Sigmoid colon (tissue), 7 donors: ENCODE measurements around the gene GATA5. TPM values are rescaled to one million over a fixed set of nuclear protein-coding genes. Genes with fewer than 3 reads are reported as not detected.
"Not testable (repeated sequence)": the region's sequence is repeated elsewhere in the genome, so short reads cannot be mapped to it uniquely, and the experiment has no call there.

ENCODE experiments used
- DNase-seq: peaks from one replicate; pipeline ENCODE4 v3.0.0-alpha.2; 2019
- H3K27ac ChIP-seq, 4 donors: fragments of 200-600 bp; sonication (generic); one replicate each; pipeline ENCODE4 v1.5.1; 2016 to 2019; ENCODE audit warnings: mild to moderate bottlenecking in 1 of 4
- H3K27me3 ChIP-seq, 3 donors: fragments of 200-600 bp; sonication (generic); one replicate each; pipeline ENCODE4 v1.5.1; 2019; ENCODE audit warnings: mild to moderate bottlenecking in 1 of 3
- H3K36me3 ChIP-seq, 4 donors: fragments of 200-600 bp; sonication (generic); one replicate each; pipeline ENCODE4 v1.5.1; 2016 to 2019
- H3K4me1 ChIP-seq, 4 donors: fragments of 200-600 bp; sonication (generic); one replicate each; pipeline ENCODE4 v1.5.1; 2017 to 2019
- H3K4me3 ChIP-seq, 4 donors: fragments of 200-600 bp; sonication (generic); one replicate each; pipeline ENCODE4 v1.5.1; 2017 to 2019; ENCODE audit warnings: mild to moderate bottlenecking in 2 of 4, moderate library complexity in 1 of 4
- H3K9me3 ChIP-seq, 4 donors: fragments of 200-600 bp in 3 of 4; sonication (generic) in 3 of 4; one replicate each; pipeline versions ENCODE4 v1.5.1 to v1.6.1; 2013 to 2019
- EP300 ChIP-seq, 4 donors: sonication (generic); formaldehyde crosslinking; IDR thresholded peaks; one replicate each; pipeline ENCODE4 v1.6.1; 2017; ENCODE audit warnings: antibody characterized with exemption in 4 of 4
- POLR2A ChIP-seq, 2 donors: fragments of 450-650 bp; IDR thresholded peaks; one replicate each; pipeline ENCODE4 v1.6.1; 2016; ENCODE audit warnings: antibody characterized with exemption in 2 of 2, mild to moderate bottlenecking in 2 of 2, moderate library complexity in 2 of 2
- POLR2AphosphoS5 ChIP-seq, 4 donors: sonication (generic); formaldehyde crosslinking; IDR thresholded peaks; one replicate each; pipeline ENCODE4 v1.6.1; 2017; ENCODE audit warnings: antibody characterized with exemption in 4 of 4
- WGBS, 2 donors: extraction: QIAGEN DNeasy Blood & Tissue Kit; methylation state at CpG; one replicate each; pipeline ENCODE4 v1.1.7; 2013; 5-methylcytosine and 5-hydroxymethylcytosine counted together
- intact Hi-C: fragments of 100-400 bp; cut with DNase I; formaldehyde crosslinking; loops from one replicate; pipeline ENCODE4 v1.15.1; 2023
- polyA plus RNA-seq, 3 donors: library from polyadenylated mRNA; stranded (reverse); fragments of 200-250 nt; gene quantifications; one replicate each; pipeline ENCODE4 v1.2.3, GENCODE V29; 2013
- total RNA-seq, 4 donors: library from RNA; depleted of rRNA; stranded (reverse); fragments of >200 nt; gene quantifications; one replicate each; pipeline ENCODE4 v1.1.0, GENCODE V29; 2016
- TF ChIP-seq, protein P1 (sequence below), 4 experiments: fragments of 450-650 bp in 3 of 4; fragments of 200-600 bp in 1 of 4; IDR thresholded peaks; one replicate each; pipeline ENCODE4 v1.5.1; 2016 to 2019; ENCODE audit warnings: antibody characterized with exemption in 4 of 4, mild to moderate bottlenecking in 3 of 4, moderate library complexity in 2 of 4
- donor health status: healthy with polysubstance abuse.
- donor health status: Bipolar disorder and iron deficiency.
- donor health status: healthy.

Gene GATA5
- total and polyA plus RNA-seq, 7 donors: 0.03 to 0.36 TPM; not detected in 5

DNA sequence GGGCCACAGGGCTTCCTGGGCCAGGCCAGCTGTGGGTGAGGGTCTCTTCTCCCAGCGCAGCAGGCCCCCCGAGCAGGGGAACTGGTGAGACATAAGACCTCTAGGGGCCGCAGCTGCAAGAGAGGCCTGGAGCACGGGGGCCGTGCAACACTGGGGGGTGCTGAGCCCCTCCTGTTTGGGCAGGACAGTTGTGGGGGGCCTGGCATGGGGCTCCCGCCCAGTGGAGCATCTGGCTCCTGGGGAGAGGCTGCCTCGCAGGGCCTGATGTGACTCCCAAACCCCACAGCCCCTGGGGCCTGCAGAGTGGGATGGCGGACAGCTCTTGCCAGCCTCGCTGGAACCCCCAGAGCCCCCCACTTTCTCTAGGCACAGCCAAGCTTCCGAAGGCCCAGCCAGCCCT, 16.9 kb upstream of the GATA5 start:
- Histone ChIP-seq H3K4me3 (no peak overlapping the region), H3K27me3 (peaks cover 0 to 32% (median 8%) of the 10 kb centered on the region in 3 donors), H3K9me3 (no peaks in the 10 kb centered on the region), H3K36me3 (no peaks in the 10 kb centered on the region), H3K27ac (no peak overlapping the region), H3K4me1 (peaks cover 0 to 32% (median 14%) of the 10 kb centered on the region in 4 donors)
- TF ChIP-seq POLR2A (IDR thresholded peaks at IDR 0.05) (no peak), POLR2AphosphoS5 (IDR thresholded peaks at IDR 0.05) (no peak), EP300 (IDR thresholded peaks at IDR 0.05) (no peak)
- TF ChIP-seq, protein P1, sequence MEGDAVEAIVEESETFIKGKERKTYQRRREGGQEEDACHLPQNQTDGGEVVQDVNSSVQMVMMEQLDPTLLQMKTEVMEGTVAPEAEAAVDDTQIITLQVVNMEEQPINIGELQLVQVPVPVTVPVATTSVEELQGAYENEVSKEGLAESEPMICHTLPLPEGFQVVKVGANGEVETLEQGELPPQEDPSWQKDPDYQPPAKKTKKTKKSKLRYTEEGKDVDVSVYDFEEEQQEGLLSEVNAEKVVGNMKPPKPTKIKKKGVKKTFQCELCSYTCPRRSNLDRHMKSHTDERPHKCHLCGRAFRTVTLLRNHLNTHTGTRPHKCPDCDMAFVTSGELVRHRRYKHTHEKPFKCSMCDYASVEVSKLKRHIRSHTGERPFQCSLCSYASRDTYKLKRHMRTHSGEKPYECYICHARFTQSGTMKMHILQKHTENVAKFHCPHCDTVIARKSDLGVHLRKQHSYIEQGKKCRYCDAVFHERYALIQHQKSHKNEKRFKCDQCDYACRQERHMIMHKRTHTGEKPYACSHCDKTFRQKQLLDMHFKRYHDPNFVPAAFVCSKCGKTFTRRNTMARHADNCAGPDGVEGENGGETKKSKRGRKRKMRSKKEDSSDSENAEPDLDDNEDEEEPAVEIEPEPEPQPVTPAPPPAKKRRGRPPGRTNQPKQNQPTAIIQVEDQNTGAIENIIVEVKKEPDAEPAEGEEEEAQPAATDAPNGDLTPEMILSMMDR (IDR thresholded peaks at IDR 0.05): no peak
- no peak for DNase-seq
- intact Hi-C loops: no loop called here
- 90 to 94% methylated on average over 10 of the region's 10 CpGs for WGBS, 2 donors

DNA sequence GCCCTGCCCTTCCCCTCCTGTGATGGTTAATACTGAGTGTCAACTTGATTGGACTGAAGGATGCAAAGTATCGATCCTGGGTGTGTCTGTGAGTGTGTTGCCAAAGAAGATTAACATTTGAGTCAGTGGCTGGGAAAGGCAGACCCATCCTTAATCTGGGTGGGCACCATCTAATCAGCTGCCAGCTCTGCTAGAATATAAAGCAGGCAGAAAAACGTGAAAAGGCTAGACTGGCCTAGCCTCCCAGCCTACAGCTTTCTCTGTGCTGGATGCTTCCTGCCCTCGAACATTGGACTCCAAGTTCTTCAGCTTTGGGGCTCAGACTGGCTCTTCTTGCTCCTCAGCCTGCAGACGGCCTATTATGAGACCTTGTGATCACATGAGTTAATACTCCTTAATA, 15.0 kb upstream of the GATA5 start:
- H3K27ac ChIP-seq, intact Hi-C loops, H3K4me3 ChIP-seq, DNase-seq, H3K36me3 ChIP-seq, H3K9me3 ChIP-seq: not testable (repeated sequence)
- 56 to 81% methylated on average over 4 of the region's 4 CpGs for WGBS, 2 donors
- Histone ChIP-seq H3K4me1 (peaks cover 0 to 22% (median 8%) of the 10 kb centered on the region in 4 donors), H3K27me3 (peaks cover 0 to 36% (median 15%) of the 10 kb centered on the region in 3 donors)

DNA sequence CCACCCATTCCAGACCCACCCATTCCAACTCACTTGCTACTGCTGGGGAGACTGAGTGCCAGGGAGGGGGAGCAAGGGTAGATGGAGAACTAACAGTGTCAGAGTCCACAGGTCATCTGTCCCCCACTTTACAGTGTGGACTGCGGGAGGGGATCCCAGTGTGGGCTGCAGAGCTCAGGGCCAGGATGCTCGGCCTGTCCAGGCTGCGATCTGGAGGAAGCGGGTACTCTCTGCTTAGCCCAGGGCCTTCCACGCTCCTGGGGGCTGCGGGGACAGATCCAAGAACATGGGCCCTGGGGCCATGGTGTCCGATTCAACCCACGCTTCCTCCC, 14.1 kb upstream of the GATA5 start:
- intact Hi-C loops: no loop called here
- H3K27me3 ChIP-seq: peaks cover under 1 to 41% (median 22%) of the 10 kb centered on the region in 3 donors
- TF ChIP-seq, protein P1 (IDR thresholded peaks at IDR 0.05): no peak
- TF ChIP-seq POLR2AphosphoS5 (IDR thresholded peaks at IDR 0.05) (no peak), POLR2A (IDR thresholded peaks at IDR 0.05) (no peak), EP300 (IDR thresholded peaks at IDR 0.05) (no peak)
- peaks cover 0 to 13% (median 4%) of the 10 kb centered on the region in 4 donors for H3K4me1 ChIP-seq
- H3K9me3 ChIP-seq: no peaks in the 10 kb centered on the region
- H3K36me3 ChIP-seq: no peaks in the 10 kb centered on the region
- no peak for DNase-seq
- H3K27ac ChIP-seq: no peak overlapping the region
- 85 to 87% methylated on average over 8 of the region's 8 CpGs for WGBS, 2 donors
- no peak overlapping the region for H3K4me3 ChIP-seq

DNA sequence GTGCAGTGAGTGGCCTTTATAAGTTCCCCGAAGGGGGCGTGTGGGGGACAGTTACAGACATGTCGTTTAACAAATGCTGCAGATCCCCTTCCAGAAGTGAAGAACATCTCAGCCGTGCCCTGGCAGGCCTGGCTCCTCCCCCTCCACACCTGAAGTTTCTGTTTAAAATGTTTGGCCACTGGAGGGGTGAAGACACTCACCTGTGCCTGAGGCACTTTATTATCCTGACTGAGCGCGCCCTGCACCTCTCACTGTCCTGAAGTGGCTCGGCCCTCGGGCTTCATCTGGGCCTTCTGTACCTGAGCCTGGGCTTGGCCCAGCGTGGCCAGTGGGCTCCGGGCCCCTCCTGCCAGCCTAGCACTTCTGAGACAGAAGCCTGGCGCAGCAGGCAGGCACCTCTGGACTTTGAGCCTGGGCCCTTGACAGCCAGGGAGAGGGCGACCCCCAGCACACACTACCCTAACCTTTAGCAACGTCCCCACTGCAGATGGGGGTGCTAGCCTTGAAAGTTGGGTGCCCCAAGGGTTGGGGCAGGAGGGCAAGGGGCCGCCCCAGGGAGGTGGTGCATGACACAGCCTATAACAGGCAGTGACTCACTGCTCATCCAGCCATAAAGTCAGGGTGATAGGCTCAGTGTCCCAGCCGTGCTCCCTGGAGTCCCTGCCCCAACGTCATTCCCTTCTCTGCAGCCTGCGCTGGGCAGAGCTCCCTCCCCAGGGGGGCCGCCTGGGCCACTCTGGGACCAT, 13.6 kb upstream of the GATA5 start:
- no peak for DNase-seq
- no peaks in the 10 kb centered on the region for H3K9me3 ChIP-seq
- 30 to 69% methylated on average over 18 of the region's 18 CpGs for WGBS, 2 donors
- no peak overlapping the region for H3K27ac ChIP-seq
- peaks cover 0 to 7% (median under 1%) of the 10 kb centered on the region in 4 donors for H3K4me1 ChIP-seq
- TF ChIP-seq POLR2A (IDR thresholded peaks at IDR 0.05) (no peak), POLR2AphosphoS5 (IDR thresholded peaks at IDR 0.05) (no peak), EP300 (IDR thresholded peaks at IDR 0.05) (no peak)
- TF ChIP-seq, protein P1 (IDR thresholded peaks at IDR 0.05): no peak
- intact Hi-C loops: no loop called here
- H3K27me3 ChIP-seq: peaks cover 6 to 46% (median 28%) of the 10 kb centered on the region in 3 donors
- H3K36me3 ChIP-seq: no peaks in the 10 kb centered on the region
- no peak overlapping the region for H3K4me3 ChIP-seq

DNA sequence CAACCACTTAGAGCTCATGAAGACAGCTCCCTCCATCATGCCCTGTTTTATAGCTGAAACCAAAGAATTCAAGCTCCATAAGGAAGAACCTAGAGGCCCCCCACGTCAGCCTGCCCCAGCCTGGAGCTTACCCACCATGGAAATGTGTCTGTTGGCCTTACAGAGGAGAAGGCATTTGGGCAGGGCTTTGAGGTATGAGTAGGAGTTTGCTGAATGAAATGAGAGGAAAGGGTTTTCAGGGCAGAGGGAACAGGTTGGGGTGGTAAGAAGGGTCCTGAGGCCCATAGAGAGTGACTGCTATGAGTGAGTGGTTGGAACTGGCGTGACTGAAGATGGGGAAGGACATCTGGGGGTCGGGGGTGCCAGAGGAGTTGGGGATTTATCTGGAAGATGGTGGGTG, 12.7 kb upstream of the GATA5 start:
- peaks cover 7 to 55% (median 37%) of the 10 kb centered on the region in 3 donors for H3K27me3 ChIP-seq
- no peak overlapping the region for H3K4me3 ChIP-seq
- no peaks in the 10 kb centered on the region for H3K36me3 ChIP-seq
- peaks cover 0 to 4% (median 0%) of the 10 kb centered on the region in 4 donors for H3K4me1 ChIP-seq
- no peaks in the 10 kb centered on the region for H3K9me3 ChIP-seq
- 68 to 81% methylated on average over 3 of the region's 3 CpGs for WGBS, 2 donors
- no peak for TF ChIP-seq POLR2A (IDR thresholded peaks at IDR 0.05)
- TF ChIP-seq POLR2AphosphoS5 (IDR thresholded peaks at IDR 0.05): no peak
- TF ChIP-seq, protein P1 (IDR thresholded peaks at IDR 0.05): no peak
- TF ChIP-seq EP300 (IDR thresholded peaks at IDR 0.05): no peak
- intact Hi-C loops: no loop called here
- DNase-seq: no peak
- no peak overlapping the region for H3K27ac ChIP-seq
